Neural progenitor cell (in vitro differentiated cells): ENCODE data around the gene KRT26.

Experiments
- EZH2 ChIP-seq: fragments of 200-600 bp; sonication (generic); IDR thresholded peaks from 2 replicates; pipeline ENCODE4 v1.6.1; 2017; ENCODE audit warnings: antibody characterized with exemption, mild to moderate bottlenecking, moderate library complexity
- TF ChIP-seq, protein P1 (sequence below): fragments of 200-600 bp; sonication (generic); IDR thresholded peaks from 2 replicates; pipeline ENCODE4 v1.5.1; 2017; ENCODE audit warnings: antibody characterized with exemption, mild to moderate bottlenecking

- TF ChIP-seq, protein P1, sequence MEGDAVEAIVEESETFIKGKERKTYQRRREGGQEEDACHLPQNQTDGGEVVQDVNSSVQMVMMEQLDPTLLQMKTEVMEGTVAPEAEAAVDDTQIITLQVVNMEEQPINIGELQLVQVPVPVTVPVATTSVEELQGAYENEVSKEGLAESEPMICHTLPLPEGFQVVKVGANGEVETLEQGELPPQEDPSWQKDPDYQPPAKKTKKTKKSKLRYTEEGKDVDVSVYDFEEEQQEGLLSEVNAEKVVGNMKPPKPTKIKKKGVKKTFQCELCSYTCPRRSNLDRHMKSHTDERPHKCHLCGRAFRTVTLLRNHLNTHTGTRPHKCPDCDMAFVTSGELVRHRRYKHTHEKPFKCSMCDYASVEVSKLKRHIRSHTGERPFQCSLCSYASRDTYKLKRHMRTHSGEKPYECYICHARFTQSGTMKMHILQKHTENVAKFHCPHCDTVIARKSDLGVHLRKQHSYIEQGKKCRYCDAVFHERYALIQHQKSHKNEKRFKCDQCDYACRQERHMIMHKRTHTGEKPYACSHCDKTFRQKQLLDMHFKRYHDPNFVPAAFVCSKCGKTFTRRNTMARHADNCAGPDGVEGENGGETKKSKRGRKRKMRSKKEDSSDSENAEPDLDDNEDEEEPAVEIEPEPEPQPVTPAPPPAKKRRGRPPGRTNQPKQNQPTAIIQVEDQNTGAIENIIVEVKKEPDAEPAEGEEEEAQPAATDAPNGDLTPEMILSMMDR = no peak
- no peak for TF ChIP-seq EZH2
Measured at GRCh38 chr17:40738553-40738952, 33.4 kb downstream of the KRT26 start.
